Mesenchymal stem cell (in vitro differentiated cells and primary cell): ENCODE measurements around the gene FOXR2.

Source experiments
- DNase-seq: peaks from one replicate; pipeline ENCODE4 v3.0.0-alpha.2; 2013
- H2AFZ ChIP-seq: one replicate; pipeline ENCODE4 v1.6.1; 2013; ENCODE audit warnings: low read depth, mild to moderate bottlenecking, control low read depth, inconsistent platforms, low read length, moderate library complexity
- H2AK5ac ChIP-seq: 2 replicates; pipeline ENCODE4 v1.6.1; 2013; ENCODE audit warnings: low read length, moderate library complexity, mild to moderate bottlenecking, inconsistent platforms; ENCODE audit not compliant: severe bottlenecking
- H2BK120ac ChIP-seq: one replicate; pipeline ENCODE4 v1.6.1; 2013; ENCODE audit warnings: low read depth, mild to moderate bottlenecking, inconsistent platforms, low read length, moderate library complexity
- H2BK12ac ChIP-seq, 2 experiments: one replicate each; pipeline ENCODE4 v1.6.1; 2013; ENCODE audit warnings: inconsistent platforms in 2 of 2, low read length in 2 of 2, mild to moderate bottlenecking in 2 of 2, moderate library complexity in 2 of 2, control low read depth in 1 of 2
- H2BK15ac ChIP-seq: one replicate; pipeline ENCODE4 v1.6.1; 2013; ENCODE audit warnings: mild to moderate bottlenecking, low read depth, inconsistent platforms; ENCODE audit not compliant: poor library complexity, severe bottlenecking
- H2BK5ac ChIP-seq: 2 replicates; pipeline ENCODE4 v1.6.1; 2013; ENCODE audit warnings: low read depth, mild to moderate bottlenecking, low read length, control low read depth, inconsistent platforms; ENCODE audit not compliant: poor library complexity, severe bottlenecking
- H3K14ac ChIP-seq, 2 experiments: one replicate each; pipeline ENCODE4 v1.6.1; 2013; ENCODE audit warnings: inconsistent platforms in 2 of 2, low read length in 2 of 2, control low read depth in 1 of 2, mild to moderate bottlenecking in 1 of 2, moderate library complexity in 1 of 2
- H3K18ac ChIP-seq, 2 experiments: one replicate each; pipeline ENCODE4 v1.6.1; 2013; ENCODE audit warnings: inconsistent platforms in 2 of 2, low read length in 2 of 2, control low read depth in 1 of 2, low read depth in 1 of 2, mild to moderate bottlenecking in 1 of 2
- H3K23ac ChIP-seq, 2 experiments: one replicate each; pipeline ENCODE4 v1.6.1; 2013; ENCODE audit warnings: inconsistent platforms in 2 of 2, low read length in 2 of 2, mild to moderate bottlenecking in 2 of 2, moderate library complexity in 2 of 2, control low read depth in 1 of 2
- H3K27ac ChIP-seq: 2 replicates; pipeline ENCODE4 v1.5.1; 2013; ENCODE audit warnings: mild to moderate bottlenecking, moderate library complexity, low read length, control low read depth, inconsistent platforms; ENCODE audit not compliant: poor library complexity, severe bottlenecking
- H3K27me3 ChIP-seq, 2 experiments: 2 replicates each; pipeline versions ENCODE4 v1.6.1 to v1.7.0; 2013; ENCODE audit warnings: low read length in 2 of 2, mild to moderate bottlenecking in 2 of 2, moderate library complexity in 2 of 2, control low read depth in 1 of 2, inconsistent platforms in 1 of 2; ENCODE audit not compliant: control insufficient read depth in 1 of 2, insufficient read depth in 1 of 2
- H3K36me3 ChIP-seq, 2 experiments: 2 replicates each; pipeline versions ENCODE4 v1.6.1 to v1.7.0; 2013; ENCODE audit warnings: low read length in 2 of 2, control low read depth in 1 of 2, inconsistent platforms in 1 of 2, low read depth in 1 of 2, mild to moderate bottlenecking in 1 of 2; ENCODE audit not compliant: insufficient read depth in 2 of 2, control insufficient read depth in 1 of 2
- H3K4ac ChIP-seq, 2 experiments: one replicate each; pipeline ENCODE4 v1.6.1; 2013; ENCODE audit warnings: inconsistent platforms in 2 of 2, low read length in 2 of 2, mild to moderate bottlenecking in 2 of 2, moderate library complexity in 2 of 2, control low read depth in 1 of 2, low read depth in 1 of 2
- H3K4me1 ChIP-seq: 2 replicates; pipeline ENCODE4 v1.6.1; 2013; ENCODE audit warnings: low read depth, low read length, control low read depth; ENCODE audit not compliant: control insufficient read depth, insufficient read depth
- H3K4me2 ChIP-seq: 2 replicates; pipeline ENCODE4 v1.6.1; 2013; ENCODE audit warnings: low read length, mild to moderate bottlenecking, inconsistent platforms; ENCODE audit not compliant: poor library complexity, severe bottlenecking
- H3K4me3 ChIP-seq, 2 experiments: 2 replicates each; pipeline versions ENCODE4 v1.5.1 to v1.7.0; 2013; ENCODE audit warnings: low read length in 2 of 2, mild to moderate bottlenecking in 2 of 2, control low read depth in 1 of 2, low read depth in 1 of 2; ENCODE audit not compliant: insufficient read depth in 1 of 2
- H3K79me1 ChIP-seq: replicated peaks from 2 replicates; pipeline ENCODE4 v1.6.1; 2013; ENCODE audit warnings: mild to moderate bottlenecking, control low read depth, low read length, inconsistent platforms; ENCODE audit not compliant: poor library complexity, severe bottlenecking
- H3K9ac ChIP-seq: 2 replicates; pipeline ENCODE4 v1.7.0; 2013; ENCODE audit warnings: mild to moderate bottlenecking, low read length, moderate library complexity
- H3K9me3 ChIP-seq: 2 replicates; pipeline ENCODE4 v1.7.0; 2013; ENCODE audit warnings: mild to moderate bottlenecking, low read length; ENCODE audit not compliant: control insufficient read depth
- H4K8ac ChIP-seq: one replicate; pipeline ENCODE4 v1.6.1; 2013; ENCODE audit warnings: inconsistent platforms, mild to moderate bottlenecking, low read length, moderate library complexity
- H4K91ac ChIP-seq: one replicate; pipeline ENCODE4 v1.6.1; 2013; ENCODE audit warnings: mild to moderate bottlenecking, low read length, inconsistent platforms
- WGBS: methylation state at CpG from one replicate; pipeline ENCODE4 v1.1.7; 2013; ENCODE audit warnings: mixed read lengths; 5-methylcytosine and 5-hydroxymethylcytosine counted together

The FOXR2 gene

GRCh38 chrX:55593756-55594257 lies 29.4 kb upstream of the FOXR2 start:
- H2BK5ac ChIP-seq: no peak overlapping the region
- no peak overlapping the region for H3K14ac ChIP-seq
- H4K91ac ChIP-seq: no peak overlapping the region
- H2AK5ac ChIP-seq: no peak overlapping the region
- no peak overlapping the region for H3K27ac ChIP-seq
- no peaks in the 10 kb centered on the region for H3K4me1 ChIP-seq
- no peak overlapping the region for H3K23ac ChIP-seq
- H2BK120ac ChIP-seq: no peak overlapping the region
- no peak overlapping the region for H4K8ac ChIP-seq
- DNase-seq: no peak
- 83% methylated on average over 12 of the region's 13 CpGs for WGBS
- H2AFZ ChIP-seq: no peak overlapping the region
- H3K36me3 ChIP-seq: no peaks in the 10 kb centered on the region
- H3K9me3 ChIP-seq: peaks cover 7% of the 10 kb centered on the region
- no peak overlapping the region for H3K9ac ChIP-seq
- no peak overlapping the region for H2BK15ac ChIP-seq
- H3K4ac ChIP-seq: no peak overlapping the region
- H3K4me3 ChIP-seq: no peak overlapping the region
- H3K18ac ChIP-seq: no peak overlapping the region
- H3K79me1 ChIP-seq: no peaks in the 10 kb centered on the region
- H2BK12ac ChIP-seq: no peak overlapping the region
- no peak overlapping the region for H3K4me2 ChIP-seq
- H3K27me3 ChIP-seq: no peaks in the 10 kb centered on the region

GRCh38 chrX:55598333-55598732 lies 24.9 kb upstream of the FOXR2 start:
- Histone ChIP-seq H3K9me3 (peaks cover 6% of the 10 kb centered on the region), H3K14ac (no peak overlapping the region), H2BK15ac (no peak overlapping the region), H3K4me3 (no peak overlapping the region), H3K27me3 (no peaks in the 10 kb centered on the region), H2BK120ac (no peak overlapping the region), H2AK5ac (no peak overlapping the region), H2BK5ac (no peak overlapping the region), H3K79me1 (no peaks in the 10 kb centered on the region), H3K36me3 (no peaks in the 10 kb centered on the region), H3K4me2 (no peak overlapping the region), H2AFZ (no peak overlapping the region), H3K9ac (no peak overlapping the region), H4K91ac (no peak overlapping the region), H2BK12ac (no peak overlapping the region), H4K8ac (no peak overlapping the region), H3K4me1 (no peaks in the 10 kb centered on the region), H3K18ac (no peak overlapping the region), H3K27ac (no peak overlapping the region), H3K23ac (no peak overlapping the region), H3K4ac (no peak overlapping the region)
- DNase-seq: no peak
- 84% methylated on average over 5 of the region's 7 CpGs for WGBS

- Histone ChIP-seq H3K9me3 (peaks cover 12% of the 10 kb centered on the region), H3K79me1 (no peaks in the 10 kb centered on the region), H3K4ac (no peak overlapping the region), H3K23ac (no peak overlapping the region), H2BK12ac (no peak overlapping the region), H3K36me3 (no peaks in the 10 kb centered on the region), H3K9ac (no peak overlapping the region), H2BK5ac (no peak overlapping the region), H4K91ac (no peak overlapping the region), H2BK120ac (no peak overlapping the region), H3K4me1 (no peaks in the 10 kb centered on the region), H2AFZ (no peak overlapping the region), H2AK5ac (no peak overlapping the region), H3K4me3 (no peak overlapping the region), H4K8ac (no peak overlapping the region), H2BK15ac (no peak overlapping the region), H3K27me3 (peaks cover 0 to 7% of the 10 kb centered on the region in 2 experiments), H3K14ac (no peak overlapping the region), H3K18ac (no peak overlapping the region), H3K4me2 (no peak overlapping the region), H3K27ac (no peak overlapping the region)
- DNase-seq: no peak
- no CpG with 5 or more reads among the region's 2 CpGs for WGBS
Observed at GRCh38 chrX:55619547-55619946, 3.7 kb upstream of the FOXR2 start.

GRCh38 chrX:55624403-55624802 lies 1.2 kb downstream of the FOXR2 start:
- H3K79me1 ChIP-seq: no peaks in the 10 kb centered on the region
- no peak overlapping the region for H2BK5ac ChIP-seq
- no peaks in the 10 kb centered on the region for H3K4me1 ChIP-seq
- 63% methylated on average over 5 of the region's 5 CpGs for WGBS
- peaks cover 7% of the 10 kb centered on the region for H3K9me3 ChIP-seq
- H2AK5ac ChIP-seq: no peak overlapping the region
- H2AFZ ChIP-seq: no peak overlapping the region
- H3K4me3 ChIP-seq: no peak overlapping the region
- no peak overlapping the region for H4K91ac ChIP-seq
- H2BK120ac ChIP-seq: no peak overlapping the region
- H3K4me2 ChIP-seq: no peak overlapping the region
- no peak overlapping the region for H2BK15ac ChIP-seq
- H3K4ac ChIP-seq: no peak overlapping the region
- H3K18ac ChIP-seq: no peak overlapping the region
- H4K8ac ChIP-seq: no peak overlapping the region
- H3K9ac ChIP-seq: no peak overlapping the region
- no peak for DNase-seq
- H3K23ac ChIP-seq: no peak overlapping the region
- H3K27ac ChIP-seq: no peak overlapping the region
- H2BK12ac ChIP-seq: no peak overlapping the region
- no peaks in the 10 kb centered on the region for H3K36me3 ChIP-seq
- no peak overlapping the region for H3K14ac ChIP-seq
- H3K27me3 ChIP-seq: peaks cover 0 to 14% of the 10 kb centered on the region in 2 experiments
